Gastroesophageal sphincter (tissue), 4 donors: Measurements from ENCODE around the gene ZBTB46. TPM values are rescaled to one million over a fixed set of nuclear protein-coding genes. Genes with fewer than 3 reads are reported as not detected.

Source experiments
- ATAC-seq: fragments of 150-250 bp; one replicate; pipeline ENCODE4 v1.9.1; 2016; ENCODE audit warnings: mild to moderate bottlenecking, moderate library complexity
- H3K27ac ChIP-seq, 4 donors: fragments of 200-600 bp; sonication (generic) in 3 of 4; 1 replicate in 3 of 4; 2 replicates in 1 of 4; pipeline ENCODE4 v1.5.1; 2016 to 2019
- H3K27me3 ChIP-seq: fragments of 200-600 bp; sonication (generic); one replicate; pipeline ENCODE4 v1.5.1; 2019
- H3K36me3 ChIP-seq, 2 donors: fragments of 200-600 bp; sonication (generic); one replicate each; pipeline ENCODE4 v1.5.1; 2019; ENCODE audit warnings: control low read depth in 1 of 2
- H3K4me1 ChIP-seq, 3 donors: fragments of 200-600 bp; sonication (generic); 1 replicate in 2 of 3; 2 replicates in 1 of 3; pipeline ENCODE4 v1.5.1; 2016 to 2019; ENCODE audit warnings: control low read depth in 2 of 3
- H3K4me3 ChIP-seq, 2 donors: fragments of 200-600 bp; sonication (generic); one replicate each; pipeline ENCODE4 v1.5.1; 2019; ENCODE audit warnings: mild to moderate bottlenecking in 1 of 2, moderate library complexity in 1 of 2
- H3K9me3 ChIP-seq, 3 donors: fragments of 200-600 bp; sonication (generic); one replicate each; pipeline ENCODE4 v1.5.1; 2017 to 2019; ENCODE audit warnings: control low read depth in 2 of 3
- EP300 ChIP-seq: sonication (generic); formaldehyde crosslinking; IDR thresholded peaks from one replicate; pipeline ENCODE4 v1.6.1; 2017; ENCODE audit warnings: antibody characterized with exemption, mild to moderate bottlenecking
- POLR2A ChIP-seq, 2 donors: fragments of 450-650 bp; IDR thresholded peaks; one replicate each; pipeline ENCODE4 v1.6.1; 2017; ENCODE audit warnings: antibody characterized with exemption in 2 of 2, mild to moderate bottlenecking in 2 of 2, moderate library complexity in 1 of 2
- POLR2AphosphoS5 ChIP-seq: sonication (generic); formaldehyde crosslinking; IDR thresholded peaks from one replicate; pipeline ENCODE4 v1.6.1; 2017; ENCODE audit warnings: antibody characterized with exemption
- WGBS, 2 donors: methylation state at CpG; one replicate each; pipeline ENCODE4 v1.1.5; 2018; ENCODE audit warnings: low coverage in 1 of 2; 5-methylcytosine and 5-hydroxymethylcytosine counted together
- total RNA-seq, 4 donors: library from RNA; depleted of rRNA; stranded (reverse); fragments of >200 nt; gene quantifications; one replicate each; pipeline ENCODE4 v1.1.0, GENCODE V29; 2016
- TF ChIP-seq, protein P1 (sequence below), 4 experiments: fragments of 200-600 bp in 2 of 4; fragments of 450-650 bp in 2 of 4; sonication (generic) in 1 of 4; IDR thresholded peaks; one replicate each; pipeline ENCODE4 v1.5.1; 2017 to 2019; ENCODE audit warnings: antibody characterized with exemption in 4 of 4, mild to moderate bottlenecking in 2 of 4, moderate library complexity in 2 of 4

The ZBTB46 gene
- total RNA-seq, 4 donors from 2014 or later = 8.1 to 13.8 (median 10.2) TPM

DNA sequence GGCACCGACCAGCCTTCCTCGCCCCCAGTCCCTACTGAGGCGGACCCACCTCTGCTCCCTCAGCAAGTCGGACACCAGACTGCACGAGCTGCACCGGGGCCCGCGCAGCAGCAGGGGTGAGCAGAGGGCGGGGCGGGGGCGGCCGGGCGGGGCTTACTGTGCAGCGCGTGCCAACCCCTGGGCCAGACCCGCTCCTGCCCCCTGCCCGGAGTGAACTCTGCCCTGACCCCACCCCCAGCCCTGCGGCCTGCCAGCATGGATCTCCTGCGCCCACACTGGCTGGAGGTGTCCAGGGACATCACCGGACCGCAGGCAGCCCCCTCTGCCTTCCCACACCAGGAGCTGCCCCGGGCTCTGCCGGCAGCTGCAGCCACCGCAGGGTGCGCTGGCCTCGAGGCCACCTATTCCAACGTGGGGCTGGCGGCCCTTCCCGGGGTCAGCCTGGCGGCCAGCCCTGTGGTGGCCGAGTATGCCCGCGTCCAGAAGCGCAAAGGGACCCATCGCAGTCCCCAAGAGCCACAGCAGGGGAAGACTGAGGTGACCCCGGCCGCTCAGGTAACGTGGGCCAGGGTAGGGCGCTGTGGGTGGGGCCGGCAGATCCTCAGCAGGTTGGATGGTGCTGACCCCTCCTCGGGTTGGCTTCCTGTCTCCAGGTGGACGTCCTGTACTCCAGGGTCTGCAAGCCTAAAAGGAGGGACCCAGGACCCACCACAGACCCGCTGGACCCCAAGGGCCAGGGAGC is 92.9 kb downstream of the ZBTB46 start:
- peak overlapping the region; percentile 1 to 82 for H3K4me3 ChIP-seq
- H3K27me3 ChIP-seq = no peaks in the 10 kb centered on the region
- WGBS, 2 donors = no CpG with 5 or more reads among the region's 43 CpGs
- peaks cover 0 to 56% (median 31%) of the 10 kb centered on the region in 3 donors for H3K4me1 ChIP-seq
- H3K36me3 ChIP-seq = peaks cover 0 to 55% of the 10 kb centered on the region in 2 donors
- H3K27ac ChIP-seq = peak overlapping the region in 3 of 4 donors; percentile 84 to 98 (median 93)
- ATAC-seq = no peak
- TF ChIP-seq POLR2A (IDR thresholded peaks at IDR 0.05) (no peak), EP300 (no peak), POLR2AphosphoS5 (no peak)
- TF ChIP-seq, protein P1, sequence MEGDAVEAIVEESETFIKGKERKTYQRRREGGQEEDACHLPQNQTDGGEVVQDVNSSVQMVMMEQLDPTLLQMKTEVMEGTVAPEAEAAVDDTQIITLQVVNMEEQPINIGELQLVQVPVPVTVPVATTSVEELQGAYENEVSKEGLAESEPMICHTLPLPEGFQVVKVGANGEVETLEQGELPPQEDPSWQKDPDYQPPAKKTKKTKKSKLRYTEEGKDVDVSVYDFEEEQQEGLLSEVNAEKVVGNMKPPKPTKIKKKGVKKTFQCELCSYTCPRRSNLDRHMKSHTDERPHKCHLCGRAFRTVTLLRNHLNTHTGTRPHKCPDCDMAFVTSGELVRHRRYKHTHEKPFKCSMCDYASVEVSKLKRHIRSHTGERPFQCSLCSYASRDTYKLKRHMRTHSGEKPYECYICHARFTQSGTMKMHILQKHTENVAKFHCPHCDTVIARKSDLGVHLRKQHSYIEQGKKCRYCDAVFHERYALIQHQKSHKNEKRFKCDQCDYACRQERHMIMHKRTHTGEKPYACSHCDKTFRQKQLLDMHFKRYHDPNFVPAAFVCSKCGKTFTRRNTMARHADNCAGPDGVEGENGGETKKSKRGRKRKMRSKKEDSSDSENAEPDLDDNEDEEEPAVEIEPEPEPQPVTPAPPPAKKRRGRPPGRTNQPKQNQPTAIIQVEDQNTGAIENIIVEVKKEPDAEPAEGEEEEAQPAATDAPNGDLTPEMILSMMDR (IDR thresholded peaks at IDR 0.05) = no peak
- H3K9me3 ChIP-seq = no peaks in the 10 kb centered on the region

DNA sequence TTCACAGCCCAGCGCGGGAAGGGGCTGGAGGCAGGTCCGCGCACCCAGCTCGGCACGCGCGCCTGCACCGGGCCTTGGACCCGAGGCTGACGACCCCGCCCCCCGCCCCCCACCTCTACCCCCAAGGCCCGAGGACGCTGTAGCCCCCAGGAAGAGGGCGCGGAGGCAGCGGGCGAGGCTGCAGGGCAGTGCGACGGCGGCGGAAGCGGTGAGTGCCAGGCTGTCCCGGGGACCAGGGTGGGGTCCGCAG is 93.4 kb downstream of the ZBTB46 start:
- TF ChIP-seq, protein P1 (IDR thresholded peaks at IDR 0.05) = no peak
- TF ChIP-seq EP300 = no peak
- TF ChIP-seq POLR2A (IDR thresholded peaks at IDR 0.05) = no peak
- no peak for TF ChIP-seq POLR2AphosphoS5
- peak overlapping the region in 1 of 4 donors; percentile 14 for H3K27ac ChIP-seq
- no peaks in the 10 kb centered on the region for H3K9me3 ChIP-seq
- peaks cover 0 to 52% of the 10 kb centered on the region in 2 donors for H3K36me3 ChIP-seq
- peak overlapping the region; percentile 1 to 82 for H3K4me3 ChIP-seq
- ATAC-seq = no peak
- no CpG with 5 or more reads among the region's 26 CpGs for WGBS, 2 donors
- peaks cover 0 to 51% (median 31%) of the 10 kb centered on the region in 3 donors for H3K4me1 ChIP-seq
- H3K27me3 ChIP-seq = no peaks in the 10 kb centered on the region

GRCh38 chr20:63736893-63737694 is 94.0 kb downstream of the ZBTB46 start:
- peaks cover 0 to 47% of the 10 kb centered on the region in 2 donors for H3K36me3 ChIP-seq
- no peaks in the 10 kb centered on the region for H3K9me3 ChIP-seq
- TF ChIP-seq POLR2A (IDR thresholded peaks at IDR 0.05) (no peak), EP300 (no peak), POLR2AphosphoS5 (no peak)
- TF ChIP-seq, protein P1 (IDR thresholded peaks at IDR 0.05) = no peak
- peak overlapping the region in 1 of 4 donors; percentile 14 for H3K27ac ChIP-seq
- H3K4me3 ChIP-seq = peak overlapping the region in 1 of 2 donors; percentile 82
- H3K27me3 ChIP-seq = no peaks in the 10 kb centered on the region
- no CpG with 5 or more reads among the region's 30 CpGs for WGBS, 2 donors
- peaks cover 0 to 46% (median 31%) of the 10 kb centered on the region in 3 donors for H3K4me1 ChIP-seq
- ATAC-seq = no peak

DNA sequence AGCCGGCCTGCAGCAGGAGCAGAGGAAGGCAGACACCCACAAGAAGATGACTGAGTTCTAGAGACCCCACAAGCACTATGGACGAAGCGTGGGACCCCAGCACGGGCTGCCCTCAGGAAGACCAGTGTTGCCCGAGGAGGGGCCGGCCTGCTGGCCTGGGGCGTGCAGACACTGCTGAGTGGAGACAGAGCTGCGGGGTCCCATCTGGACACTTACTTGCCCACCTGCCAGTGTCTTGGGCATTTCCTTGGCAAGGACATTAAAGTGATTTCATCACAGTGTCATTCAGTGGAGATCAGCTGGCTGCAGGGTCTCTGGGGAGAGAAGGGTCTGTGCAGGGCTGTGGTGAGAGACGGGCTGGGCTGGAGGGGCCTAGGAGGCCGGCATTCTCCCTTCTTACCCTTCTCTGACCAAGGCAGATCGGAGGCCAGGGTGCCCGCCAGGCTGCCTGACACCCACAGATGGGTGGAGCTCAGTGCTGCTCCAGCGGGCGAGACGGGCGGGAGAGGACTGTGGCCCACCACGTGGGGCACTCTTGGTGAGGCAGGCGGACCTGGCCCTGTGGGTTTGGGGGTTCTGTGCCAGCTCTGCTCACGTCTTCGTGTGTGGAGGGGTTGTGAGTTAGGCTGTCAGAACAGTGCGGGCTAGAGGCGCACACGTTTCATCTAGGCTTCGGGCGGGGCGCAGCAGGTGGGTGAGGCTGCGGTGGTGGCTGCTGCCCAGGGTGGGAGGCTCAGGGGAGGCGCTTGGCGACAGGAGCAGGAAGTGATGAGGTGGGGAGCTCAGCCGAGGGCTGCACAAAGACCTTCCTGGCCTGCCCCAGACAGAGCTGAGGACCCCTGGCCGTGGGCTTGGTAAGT is 95.0 kb downstream of the ZBTB46 start, which contains the start of gene LIME1:
Gene LIME1 (plus strand): TSS at position 806 of the 860 bp plus-strand sequence. CDS start 886 bp downstream, outside the sequence.
- peaks cover 0 to 38% of the 10 kb centered on the region in 2 donors for H3K36me3 ChIP-seq
- H3K4me3 ChIP-seq = peak within 1 kb of the TSS in 1 of 2 donors; percentile 82
- 89 to 100% methylated on average over 1 to 3 of the region's 31 CpGs for WGBS, 2 donors
- no peaks in the 10 kb centered on the region for H3K9me3 ChIP-seq
- no peak for ATAC-seq
- TF ChIP-seq EP300 = no peak
- TF ChIP-seq, protein P1 (IDR thresholded peaks at IDR 0.05) = no peak
- no peak for TF ChIP-seq POLR2A (IDR thresholded peaks at IDR 0.05)
- no peak for TF ChIP-seq POLR2AphosphoS5
- H3K4me1 ChIP-seq = peaks cover 0 to 36% (median 21%) of the 10 kb centered on the region in 3 donors
- H3K27me3 ChIP-seq = no peaks in the 10 kb centered on the region
- peak within 1 kb of the TSS in 1 of 4 donors; percentile 14 for H3K27ac ChIP-seq
